ENCODE measurements around the gene CELSR3.

CELSR3 gene

DNA sequence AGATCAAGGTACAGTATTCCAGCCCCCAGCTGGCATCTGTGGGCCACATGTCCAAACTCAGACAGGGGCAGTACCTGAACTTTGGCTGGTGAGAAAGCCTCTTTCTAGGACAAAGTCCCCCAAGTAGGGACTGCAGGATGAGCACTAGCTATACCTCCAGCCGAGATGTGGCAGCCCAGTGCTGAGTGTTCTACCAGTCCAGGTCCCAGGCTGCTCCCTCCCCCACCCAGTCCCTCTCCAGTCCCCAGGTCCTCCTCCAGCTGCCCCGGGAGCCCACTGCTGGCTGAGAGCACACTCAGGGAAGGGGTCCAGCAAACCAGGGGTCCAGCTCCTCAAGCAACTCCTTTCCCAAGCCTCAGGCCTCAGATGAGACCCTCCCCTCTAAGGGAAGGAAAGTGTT lies 28.9 kb downstream of the CELSR3 start:
- no peak for DNase-seq

- DNase-seq: no peak
Observed at GRCh38 chr3:48633256-48633655, 29.4 kb downstream of the CELSR3 start.

DNA sequence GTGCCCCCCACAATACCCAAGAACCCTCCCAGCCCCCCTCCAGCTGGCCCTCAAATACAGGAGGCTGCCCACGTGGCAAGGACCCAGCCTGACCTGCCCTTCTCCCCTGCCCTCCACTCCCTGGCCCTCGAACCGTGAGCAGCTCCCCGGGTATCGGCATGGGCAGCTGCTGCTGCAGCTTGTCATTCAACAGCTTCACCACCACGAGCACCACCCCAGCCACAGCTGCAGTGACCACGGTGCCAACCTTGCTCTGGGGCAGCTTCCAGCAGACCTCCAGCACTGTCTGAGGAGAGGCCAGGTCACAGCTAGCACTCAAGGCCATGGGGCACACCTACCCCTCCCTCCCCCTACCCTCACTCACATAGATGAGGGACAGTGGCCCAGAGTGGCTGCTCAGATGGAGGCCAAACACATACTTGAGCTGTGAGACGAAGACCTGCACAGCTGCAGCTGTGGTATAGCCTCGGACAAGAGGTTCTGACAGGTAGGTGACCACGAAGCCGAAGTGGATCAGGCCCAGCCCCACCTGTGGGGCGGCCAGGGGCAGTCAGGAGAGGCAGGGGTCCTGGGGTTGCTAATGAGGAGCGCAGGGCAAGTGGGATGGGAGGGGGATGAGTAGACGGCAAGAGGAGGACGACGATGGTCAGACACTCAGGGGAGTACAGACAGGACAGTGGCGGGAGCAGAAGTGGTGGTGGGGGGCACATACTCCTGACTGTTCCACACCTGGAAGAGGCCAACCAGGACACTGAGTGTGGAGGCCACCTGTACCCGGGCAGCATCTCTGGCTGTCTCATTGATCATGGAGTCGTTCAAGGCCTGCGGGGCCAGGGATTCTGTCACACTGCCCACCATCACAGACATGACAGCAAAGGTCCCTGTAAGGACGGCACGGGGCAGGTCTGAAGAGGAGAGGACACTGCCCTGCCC lies 30.9 kb downstream of the CELSR3 start:
- no peak for DNase-seq

- DNase-seq: no peak
Observed at GRCh38 chr3:48630833-48631232, 31.9 kb downstream of the CELSR3 start.

DNA sequence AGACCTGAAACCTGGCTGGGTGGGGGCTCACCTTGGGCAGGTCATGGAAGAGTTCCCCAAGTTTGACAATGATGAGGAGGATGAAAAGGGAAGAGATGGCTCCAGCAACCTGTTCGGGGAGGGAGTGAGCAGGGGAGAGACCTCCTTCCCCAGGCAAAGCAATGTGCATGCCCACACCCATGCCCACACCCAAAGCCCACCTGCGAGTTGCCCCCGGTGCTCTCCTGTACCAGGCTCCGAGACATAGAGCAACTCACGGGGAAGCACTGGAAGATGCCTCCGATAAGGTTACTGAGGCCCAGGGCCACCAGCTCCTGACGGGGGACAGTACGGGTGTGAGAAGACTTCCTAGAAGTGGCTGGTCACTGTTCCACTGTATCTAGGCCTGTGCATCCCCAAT lies 32.3 kb downstream of the CELSR3 start:
- no peak for DNase-seq

DNA sequence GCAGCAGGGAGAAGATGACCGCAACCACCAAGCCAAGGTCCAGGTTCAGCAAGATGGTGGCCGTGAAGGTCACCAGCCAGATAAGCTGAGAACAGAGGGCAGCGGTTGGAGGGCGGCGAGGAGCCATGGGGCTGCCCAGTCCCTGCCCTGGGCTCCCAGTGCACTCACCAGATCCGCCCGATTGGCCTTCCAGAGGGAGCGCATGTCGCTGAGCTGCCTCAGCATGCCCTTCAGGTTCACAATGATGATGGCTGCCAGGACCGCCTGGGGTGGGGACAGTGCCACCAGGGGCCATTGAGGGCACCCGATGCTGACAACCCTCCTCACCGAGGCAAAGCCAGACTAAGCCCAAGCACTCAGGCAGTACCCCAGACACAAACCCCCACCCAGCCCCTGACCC lies 32.8 kb downstream of the CELSR3 start:
- no peak for DNase-seq

DNA sequence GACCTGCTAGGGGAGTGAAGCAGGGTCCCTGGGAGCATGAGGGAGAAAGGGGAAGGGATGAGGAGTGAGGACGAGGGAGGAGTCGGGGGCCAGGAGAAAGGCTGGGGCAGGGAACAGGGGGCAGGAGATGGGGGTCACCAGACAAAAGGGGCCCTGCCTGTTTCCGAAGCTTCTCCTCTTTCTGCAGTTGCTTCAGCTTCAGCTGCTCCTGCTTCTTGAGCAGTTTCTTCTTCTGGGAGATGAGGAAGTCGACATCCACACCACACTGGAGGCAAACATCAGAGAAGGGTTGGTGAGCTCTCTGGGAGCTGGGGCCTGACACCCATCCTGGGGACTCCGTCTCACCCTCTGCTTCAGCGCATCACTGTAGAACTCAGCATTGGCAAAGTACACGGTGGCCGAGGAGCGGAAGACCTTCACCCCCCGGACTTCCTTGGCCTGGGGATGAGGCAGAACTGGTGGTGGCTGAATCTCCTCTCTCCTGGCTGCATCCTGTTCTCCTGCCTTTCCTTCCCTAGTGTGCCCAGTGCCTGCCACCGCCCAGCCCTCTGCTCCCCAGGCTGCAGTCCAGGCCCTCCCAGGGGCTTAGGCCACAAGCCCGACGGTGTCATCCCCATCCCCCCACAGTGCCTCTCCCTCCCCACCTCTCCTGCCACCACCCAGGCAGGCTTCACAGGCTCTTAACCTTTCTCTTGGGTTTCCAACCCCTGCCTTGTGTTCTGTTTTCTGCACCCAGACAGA lies 34.2 kb downstream of the CELSR3 start:
- DNase-seq: no peak

GRCh38 chr3:48625600-48625999 lies 37.1 kb downstream of the CELSR3 start:
- DNase-seq: no peak

DNA sequence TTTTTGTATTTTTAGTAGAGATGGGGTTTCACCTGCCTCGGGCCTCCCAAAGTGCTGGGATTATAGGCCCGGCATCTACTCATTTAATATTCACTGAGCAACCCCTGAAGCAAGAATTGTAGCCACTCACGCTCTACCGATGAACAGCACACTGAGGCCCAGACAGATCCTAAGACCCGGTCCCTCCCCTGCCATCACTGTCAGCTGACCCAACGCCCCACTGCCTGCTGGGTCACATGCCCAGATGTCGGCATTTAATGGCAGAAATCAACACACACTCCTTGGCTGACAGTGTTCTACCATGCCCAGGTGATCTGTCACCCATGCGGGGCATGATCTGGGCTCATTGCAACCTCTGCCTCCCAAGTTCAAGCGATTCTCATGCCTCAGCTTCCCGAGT lies 37.9 kb downstream of the CELSR3 start:
- DNase-seq: no peak

DNA sequence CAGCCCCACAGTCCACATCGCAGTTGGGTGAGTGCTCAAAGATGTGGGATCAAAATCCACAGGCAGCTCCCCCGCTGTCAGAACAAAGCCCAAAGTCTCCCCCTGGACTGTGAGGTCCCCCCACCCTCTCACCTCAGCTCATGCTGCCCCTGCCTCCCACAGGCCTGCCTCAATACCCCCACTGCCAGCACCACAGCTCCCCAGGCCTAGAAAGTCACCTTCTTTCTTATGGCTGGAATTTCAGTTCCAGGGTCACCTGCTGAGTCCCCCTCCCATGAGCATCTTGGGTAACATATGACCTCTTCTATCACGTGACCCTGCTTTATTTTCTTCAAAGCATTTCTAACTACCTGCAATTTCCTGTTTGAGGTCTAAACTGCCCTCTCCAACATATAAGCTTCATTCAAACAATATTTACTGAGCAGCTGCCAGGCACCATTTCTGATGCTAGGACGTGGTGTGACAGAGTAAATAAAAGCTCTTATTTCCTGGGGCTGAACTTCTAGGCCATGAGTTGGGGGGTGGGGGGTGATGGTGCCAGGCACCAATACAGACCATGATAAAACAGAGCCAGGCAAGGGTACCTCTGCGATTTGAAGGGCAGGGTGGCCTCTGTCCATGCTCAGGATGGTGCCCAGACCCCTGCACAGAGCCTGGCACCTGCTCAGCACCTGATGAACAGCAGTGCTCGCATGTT lies 38.7 kb downstream of the CELSR3 start:
- DNase-seq: no peak

GRCh38 chr3:48621461-48621869 lies 41.2 kb downstream of the CELSR3 start, which contains the start of gene TMEM89:
TMEM89 (minus strand) TSS chr3:48621769; CDS start chr3:48621756, 13 bp downstream.
- no peak for DNase-seq

DNA sequence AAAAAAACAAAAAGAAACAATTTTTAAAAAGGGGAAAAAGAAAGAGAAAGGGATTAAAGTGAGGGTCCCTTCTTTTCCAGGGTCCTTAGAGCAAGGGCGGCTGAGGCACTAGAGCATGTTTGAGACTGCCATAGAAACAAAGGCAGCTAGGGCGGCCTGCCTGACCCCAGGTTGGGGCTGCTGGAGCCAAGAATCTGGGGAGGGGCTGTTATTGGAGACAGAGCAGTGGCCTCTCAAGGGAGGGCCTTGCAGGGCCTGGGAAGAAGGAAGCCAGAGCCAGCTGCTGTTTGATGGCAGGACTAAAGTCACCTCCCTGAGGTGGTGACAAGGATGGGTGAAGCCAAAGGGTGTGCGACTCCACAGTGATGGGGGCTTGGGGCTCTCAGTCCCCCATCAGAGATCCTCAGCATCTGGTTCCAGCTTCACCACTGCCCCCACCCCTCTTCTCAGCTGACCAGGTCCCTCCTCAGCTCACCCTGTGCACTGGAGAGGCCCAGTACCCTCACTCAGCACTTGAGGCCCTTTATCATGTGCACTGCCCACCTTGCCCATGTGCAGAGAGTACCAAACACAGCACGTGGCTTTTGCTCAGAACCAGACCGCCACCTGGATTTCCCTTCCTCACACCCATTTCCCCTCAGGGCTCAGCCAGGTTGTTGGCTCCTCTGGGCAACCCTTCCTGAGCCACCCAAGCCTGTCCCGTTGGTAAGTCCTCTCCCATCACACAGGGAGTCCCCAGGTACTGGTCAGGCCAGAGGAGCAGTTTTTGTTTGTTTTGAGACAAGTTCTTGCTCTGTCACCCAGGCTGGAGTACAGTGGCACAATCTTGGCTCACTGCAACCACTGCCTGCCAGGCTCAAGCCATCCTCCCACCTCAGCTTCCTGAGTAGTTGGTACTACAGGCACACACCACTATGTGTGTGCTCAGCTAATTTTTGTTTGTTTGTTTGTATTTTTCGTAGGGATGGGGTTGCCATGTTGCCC lies 42.9 kb downstream of the CELSR3 start:
- DNase-seq: no peak

DNA sequence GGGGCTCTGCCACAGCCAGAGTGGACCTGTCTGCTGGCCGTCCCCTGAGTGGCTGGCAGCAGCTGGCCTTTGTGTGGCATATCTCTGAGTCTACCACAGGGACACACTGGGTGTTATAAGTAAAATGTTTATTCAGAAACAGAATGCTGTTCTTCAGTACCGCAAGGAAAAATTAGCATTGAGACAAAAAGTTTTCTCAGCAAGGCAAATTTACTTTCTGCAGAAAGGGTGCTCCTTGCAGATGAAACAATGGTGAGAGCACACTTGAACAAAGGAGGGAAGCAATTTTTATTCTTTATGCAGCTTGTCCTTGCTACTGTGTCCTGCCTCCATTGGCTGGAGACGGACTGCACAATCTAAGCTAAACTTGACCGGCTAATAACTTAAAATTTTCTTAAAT lies 45.1 kb downstream of the CELSR3 start:
- no peak for DNase-seq

GRCh38 chr3:48614044-48614443 lies 48.6 kb downstream of the CELSR3 start:
- no peak for DNase-seq

- DNase-seq: no peak
Observed at GRCh38 chr3:48612309-48612708, 50.4 kb downstream of the CELSR3 start.

DNA sequence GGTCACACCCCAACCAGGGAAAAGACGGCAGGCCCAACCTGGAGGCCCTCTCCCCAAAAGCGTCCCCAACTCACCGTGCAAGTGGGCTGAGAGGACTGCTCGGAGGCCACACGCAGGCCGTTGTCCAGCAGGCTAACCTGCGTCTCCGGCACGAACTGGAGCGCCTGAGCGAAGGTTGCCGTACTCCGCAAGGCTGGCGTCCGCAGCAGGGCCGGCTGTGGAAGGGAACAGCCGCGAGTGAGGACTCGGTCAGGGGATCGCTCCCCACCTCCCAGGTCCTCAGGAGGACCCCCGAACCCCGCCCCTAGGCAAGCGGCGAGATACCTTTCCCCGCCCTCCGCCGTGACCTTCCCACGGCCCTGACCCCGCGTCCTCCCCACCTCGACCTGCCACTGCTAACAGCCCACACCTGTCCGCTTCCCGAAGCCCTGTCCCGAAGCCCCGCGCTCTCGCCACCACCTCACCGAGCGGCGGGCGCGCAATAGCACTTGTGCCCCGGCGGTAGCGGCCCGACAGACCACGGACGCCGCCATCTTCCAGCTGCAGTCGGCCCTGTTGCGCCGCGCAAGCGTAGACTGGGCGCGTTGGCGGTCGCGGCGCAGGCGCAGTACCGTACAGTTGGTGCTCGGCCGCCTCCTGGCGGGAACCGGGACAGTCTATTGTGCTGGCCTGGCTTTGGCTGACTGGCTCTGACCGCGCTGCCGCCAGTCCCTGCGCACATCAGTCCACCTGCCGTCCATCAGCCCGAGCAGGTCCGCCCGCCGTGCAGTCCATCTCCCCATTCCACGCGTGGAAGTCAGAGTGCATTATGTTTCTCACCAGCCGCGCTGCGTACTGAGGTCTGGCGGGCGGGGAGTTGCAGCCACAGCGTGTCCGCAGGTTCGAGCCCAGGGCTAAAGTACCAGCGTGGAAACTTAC lies 53.3 kb downstream of the CELSR3 start, which contains the start of gene UQCRC1:
TSS of gene UQCRC1 (minus strand) at position 559 of the 918 bp plus-strand sequence. CDS start at position 533, 26 bp downstream.
- peak; percentile 92 for DNase-seq

DNA sequence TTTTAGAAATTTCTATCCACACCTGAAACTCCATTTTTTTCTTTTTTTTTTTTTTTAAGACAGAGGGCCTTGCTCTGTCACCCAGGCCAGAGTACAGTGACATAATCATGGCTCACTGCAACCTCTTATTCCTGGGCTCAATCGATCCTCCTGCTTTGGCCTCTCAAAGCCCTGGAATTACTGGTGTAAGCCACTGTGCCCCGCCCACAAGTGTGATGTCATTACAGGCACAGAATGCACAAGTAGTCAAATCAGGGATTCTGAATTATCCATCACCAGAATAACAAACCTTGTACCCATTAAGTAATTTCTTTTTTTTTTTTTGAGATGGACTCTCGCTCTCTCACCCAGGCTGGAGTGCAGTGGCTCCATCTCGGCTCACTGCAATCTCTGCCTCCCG lies 55.2 kb downstream of the CELSR3 start:
- DNase-seq: peak; percentile 29

DNA sequence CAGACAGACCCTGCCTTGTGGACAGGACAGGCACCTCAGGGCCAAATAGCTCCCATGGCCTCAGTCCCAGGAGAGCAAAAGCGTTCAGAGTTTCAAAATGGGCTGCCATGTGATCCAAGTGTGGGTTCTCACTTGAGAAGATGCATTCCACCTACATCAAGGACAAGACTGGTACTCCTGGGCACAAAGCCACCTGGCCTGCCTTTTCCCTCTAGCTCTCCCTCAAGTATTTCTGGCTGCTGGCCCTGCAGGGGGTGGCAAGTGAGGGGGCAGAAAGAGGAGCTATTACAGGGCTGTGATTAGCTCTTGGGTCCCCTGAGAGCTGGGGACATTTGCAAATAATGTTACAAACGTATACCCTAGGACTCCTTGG lies 61.1 kb downstream of the CELSR3 start:
- DNase-seq: no peak

- no peak for DNase-seq
Observed at GRCh38 chr3:48600711-48601621, 61.7 kb downstream of the CELSR3 start.

Data from CD4-positive, alpha-beta T cell treated with Interleukin-6 for 4 hours (primary cell).